Gastroesophageal sphincter (tissue), 4 donors: ENCODE measurements around the gene ERI2. TPM values are rescaled to one million over a fixed set of nuclear protein-coding genes. Genes with fewer than 3 reads are reported as not detected.

ENCODE experiments used
- ATAC-seq: fragments of 150-250 bp; one replicate; pipeline ENCODE4 v1.9.1; 2016; ENCODE audit warnings: mild to moderate bottlenecking, moderate library complexity
- H3K27ac ChIP-seq, 4 donors: fragments of 200-600 bp; sonication (generic) in 3 of 4; 1 replicate in 3 of 4; 2 replicates in 1 of 4; pipeline ENCODE4 v1.5.1; 2016 to 2019
- H3K27me3 ChIP-seq: fragments of 200-600 bp; sonication (generic); one replicate; pipeline ENCODE4 v1.5.1; 2019
- H3K36me3 ChIP-seq, 2 donors: fragments of 200-600 bp; sonication (generic); one replicate each; pipeline ENCODE4 v1.5.1; 2019; ENCODE audit warnings: control low read depth in 1 of 2
- H3K4me1 ChIP-seq, 3 donors: fragments of 200-600 bp; sonication (generic); 1 replicate in 2 of 3; 2 replicates in 1 of 3; pipeline ENCODE4 v1.5.1; 2016 to 2019; ENCODE audit warnings: control low read depth in 2 of 3
- H3K4me3 ChIP-seq, 2 donors: fragments of 200-600 bp; sonication (generic); one replicate each; pipeline ENCODE4 v1.5.1; 2019; ENCODE audit warnings: mild to moderate bottlenecking in 1 of 2, moderate library complexity in 1 of 2
- H3K9me3 ChIP-seq, 3 donors: fragments of 200-600 bp; sonication (generic); one replicate each; pipeline ENCODE4 v1.5.1; 2017 to 2019; ENCODE audit warnings: control low read depth in 2 of 3
- CTCF ChIP-seq, 4 experiments: fragments of 200-600 bp in 2 of 4; fragments of 450-650 bp in 2 of 4; sonication (generic) in 1 of 4; IDR thresholded peaks; one replicate each; pipeline ENCODE4 v1.5.1; 2017 to 2019; ENCODE audit warnings: antibody characterized with exemption in 4 of 4, mild to moderate bottlenecking in 2 of 4, moderate library complexity in 2 of 4
- EP300 ChIP-seq: sonication (generic); formaldehyde crosslinking; IDR thresholded peaks from one replicate; pipeline ENCODE4 v1.6.1; 2017; ENCODE audit warnings: antibody characterized with exemption, mild to moderate bottlenecking
- POLR2A ChIP-seq, 2 donors: fragments of 450-650 bp; IDR thresholded peaks; one replicate each; pipeline ENCODE4 v1.6.1; 2017; ENCODE audit warnings: antibody characterized with exemption in 2 of 2, mild to moderate bottlenecking in 2 of 2, moderate library complexity in 1 of 2
- POLR2AphosphoS5 ChIP-seq: sonication (generic); formaldehyde crosslinking; IDR thresholded peaks from one replicate; pipeline ENCODE4 v1.6.1; 2017; ENCODE audit warnings: antibody characterized with exemption
- WGBS, 2 donors: methylation state at CpG; one replicate each; pipeline ENCODE4 v1.1.5; 2018; ENCODE audit warnings: low coverage in 1 of 2; 5-methylcytosine and 5-hydroxymethylcytosine counted together
- total RNA-seq, 4 donors: library from RNA; depleted of rRNA; stranded (reverse); fragments of >200 nt; gene quantifications; one replicate each; pipeline ENCODE4 v1.1.0, GENCODE V29; 2016

The ERI2 gene
- total RNA-seq, 4 donors from 2014 or later: 7.7 to 21.8 (median 12.2) TPM

GRCh38 chr16:20850981-20851380, 44.7 kb upstream of the ERI2 start:
- WGBS, 2 donors: 0 to 69% methylated on average over 1 to 3 of the region's 3 CpGs
- TF ChIP-seq CTCF (IDR thresholded peaks at IDR 0.05) (no peak), POLR2A (IDR thresholded peaks at IDR 0.05) (no peak), POLR2AphosphoS5 (no peak), EP300 (no peak)
- peaks cover 32 to 49% (median 33%) of the 10 kb centered on the region in 3 donors for H3K4me1 ChIP-seq

GRCh38 chr16:20849589-20850390, 43.5 kb upstream of the ERI2 start:
- H3K36me3 ChIP-seq: peaks cover 0 to 5% of the 10 kb centered on the region in 2 donors
- ATAC-seq: no peak
- peak; percentile 95 to 99 (median 98) for TF ChIP-seq CTCF (IDR thresholded peaks at IDR 0.05)
- peak; percentile 10 for TF ChIP-seq POLR2AphosphoS5
- no peak for TF ChIP-seq POLR2A (IDR thresholded peaks at IDR 0.05)
- TF ChIP-seq EP300: no peak
- no peaks in the 10 kb centered on the region for H3K27me3 ChIP-seq
- peak overlapping the region; percentile 68 to 87 (median 85) for H3K27ac ChIP-seq
- WGBS, 2 donors: 37 to 46% methylated on average over 6 of the region's 6 CpGs
- peaks cover 32 to 49% (median 33%) of the 10 kb centered on the region in 3 donors for H3K4me1 ChIP-seq
- no peaks in the 10 kb centered on the region for H3K9me3 ChIP-seq
- no peak overlapping the region for H3K4me3 ChIP-seq

More at GRCh38 chr16:20850981-20851380, 44.7 kb upstream of the ERI2 start:
- H3K36me3 ChIP-seq: peaks cover 0 to 14% of the 10 kb centered on the region in 2 donors
- H3K4me3 ChIP-seq: no peak overlapping the region
- ATAC-seq: peak; percentile 18
- H3K27me3 ChIP-seq: no peaks in the 10 kb centered on the region
- H3K27ac ChIP-seq: peak overlapping the region; percentile 68 to 87 (median 85)
- H3K9me3 ChIP-seq: no peaks in the 10 kb centered on the region

DNA sequence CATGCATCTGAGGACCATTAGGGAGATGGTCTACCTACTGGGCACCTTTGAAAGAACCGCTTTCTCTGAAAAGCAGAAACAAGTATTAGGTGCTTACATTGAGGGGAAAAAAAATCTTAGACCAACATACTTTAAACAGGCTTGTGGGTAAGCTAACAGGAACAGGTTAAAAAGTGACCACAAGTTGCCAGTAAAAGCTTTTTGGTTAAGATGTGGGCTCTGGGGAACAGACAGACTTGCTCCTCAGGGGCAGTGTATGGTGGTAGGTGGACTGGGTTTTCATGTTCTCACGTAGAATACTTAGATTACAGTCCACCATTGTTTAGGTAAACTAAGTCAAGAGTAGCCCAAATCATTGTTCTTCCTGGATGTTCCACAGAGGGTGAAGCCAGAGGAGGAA, 41.3 kb upstream of the ERI2 start:
- TF ChIP-seq CTCF (IDR thresholded peaks at IDR 0.05) (no peak), EP300 (no peak)
- Histone ChIP-seq H3K4me1 (peaks cover 23 to 31% (median 24%) of the 10 kb centered on the region in 3 donors), H3K27me3 (no peaks in the 10 kb centered on the region), H3K36me3 (peaks cover 0 to 6% of the 10 kb centered on the region in 2 donors), H3K9me3 (no peaks in the 10 kb centered on the region), H3K27ac (no peak overlapping the region), H3K4me3 (no peak overlapping the region)
- WGBS, 2 donors: 82 to 91% methylated on average over 2 of the region's 2 CpGs
- ATAC-seq: no peak

DNA sequence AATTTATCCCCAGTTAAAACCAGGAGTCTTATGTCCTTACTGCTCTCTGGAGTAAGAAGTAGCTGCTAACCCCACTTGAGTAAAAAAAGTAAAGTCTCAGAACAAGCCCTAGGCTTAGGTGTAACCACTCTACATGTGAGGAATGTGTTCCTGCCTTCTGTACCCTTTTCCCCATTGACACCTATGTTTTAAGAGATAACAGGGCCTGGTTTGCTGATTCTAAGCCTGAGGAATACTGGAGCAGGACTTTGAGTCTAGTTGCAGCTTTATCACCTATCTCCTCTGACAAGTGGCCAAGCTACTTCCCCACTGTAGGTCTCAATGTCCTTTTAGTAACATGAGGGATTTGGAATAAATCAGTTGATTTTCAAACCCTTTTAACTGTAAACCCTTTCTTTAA, 40.3 kb upstream of the ERI2 start:
- H3K27me3 ChIP-seq: no peaks in the 10 kb centered on the region
- H3K36me3 ChIP-seq: peaks cover 0 to 6% of the 10 kb centered on the region in 2 donors
- no peaks in the 10 kb centered on the region for H3K9me3 ChIP-seq
- H3K4me1 ChIP-seq: peaks cover 16 to 21% (median 16%) of the 10 kb centered on the region in 3 donors
- H3K27ac ChIP-seq: no peak overlapping the region
- ATAC-seq: no peak
- no peak overlapping the region for H3K4me3 ChIP-seq
- TF ChIP-seq CTCF (IDR thresholded peaks at IDR 0.05) (no peak), POLR2A (IDR thresholded peaks at IDR 0.05) (no peak)

DNA sequence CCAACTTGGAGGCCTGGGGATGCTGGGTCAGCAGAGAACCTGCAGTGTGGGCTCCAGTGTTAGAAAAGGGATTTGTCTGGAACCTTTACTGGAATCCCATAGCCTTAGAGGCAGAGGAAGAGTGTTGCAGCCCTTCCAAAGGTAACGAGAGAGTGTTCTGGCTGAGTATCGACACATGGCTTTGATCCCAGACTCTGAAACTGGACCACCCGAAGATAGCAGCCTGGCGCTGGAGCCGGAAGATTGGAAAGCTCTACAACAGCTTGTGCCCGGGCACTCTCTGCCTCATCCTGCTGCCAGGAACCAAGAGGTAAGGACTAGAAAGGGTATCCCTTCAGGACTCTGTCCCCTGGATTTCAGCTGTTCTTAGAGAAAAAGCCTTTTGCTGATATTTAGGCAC, 39.8 kb upstream of the ERI2 start:
- peaks cover 12 to 16% (median 13%) of the 10 kb centered on the region in 3 donors for H3K4me1 ChIP-seq
- H3K27ac ChIP-seq: no peak overlapping the region
- H3K36me3 ChIP-seq: peaks cover 0 to 6% of the 10 kb centered on the region in 2 donors
- no peak for ATAC-seq
- no peak overlapping the region for H3K4me3 ChIP-seq
- H3K27me3 ChIP-seq: no peaks in the 10 kb centered on the region
- H3K9me3 ChIP-seq: no peaks in the 10 kb centered on the region
- TF ChIP-seq POLR2A (IDR thresholded peaks at IDR 0.05) (no peak), CTCF (IDR thresholded peaks at IDR 0.05) (no peak), POLR2AphosphoS5 (no peak), EP300 (no peak)
- WGBS, 2 donors: 80 to 100% methylated on average over 2 to 3 of the region's 6 CpGs
